CD4-positive, alpha-beta T cell (primary cell): ENCODE results near the gene DTNBP1. TPM values are rescaled to one million over a fixed set of nuclear protein-coding genes. Genes with fewer than 3 reads are reported as not detected.

Experiments
- ATAC-seq: fragments of 200-7000 bp; cut with Tn5 transposase; one replicate; pipeline ENCODE4 v1.10.0; 2022; ENCODE audit warnings: mild to moderate bottlenecking; ENCODE audit not compliant: poor library complexity
- CTCF ChIA-PET: fragments of 350-600 bp; sonication (Branson Sonifier 250); formaldehyde crosslinking; loops from one replicate; lab custom pipeline; 2021; ENCODE audit warnings: antibody characterized with exemption, inconsistent platforms; lab: Charles Lee
- POLR2A ChIA-PET: fragments of 350-600 bp; sonication (Branson Sonifier 250); formaldehyde crosslinking; loops from one replicate; lab custom pipeline; 2021; ENCODE audit warnings: antibody characterized with exemption, inconsistent platforms; lab: Charles Lee
- DNase-seq, 14 experiments: peaks; one replicate each; pipeline ENCODE4 v3.0.0-alpha.2; 2013 to 2020; ENCODE audit warnings: mixed read lengths in 2 of 14
- H3K27ac ChIP-seq, 2 donors: one replicate each; pipeline versions ENCODE4 v1.5.1 to v1.7.0; 2013; ENCODE audit warnings: low read length in 2 of 2, low read depth in 1 of 2, mild to moderate bottlenecking in 1 of 2
- H3K27me3 ChIP-seq, 2 experiments: 1 replicate in 1 of 2; 2 replicates in 1 of 2; pipeline versions ENCODE4 v1.6.1 to v1.7.0; 2013; ENCODE audit warnings: low read length in 2 of 2, control low read depth in 1 of 2, mild to moderate bottlenecking in 1 of 2, moderate library complexity in 1 of 2; ENCODE audit not compliant: insufficient read depth in 2 of 2, control insufficient read depth in 1 of 2
- H3K36me3 ChIP-seq: one replicate; pipeline ENCODE4 v1.6.1; 2013; ENCODE audit warnings: low read length, control low read depth; ENCODE audit not compliant: insufficient read depth
- H3K4me1 ChIP-seq: one replicate; pipeline ENCODE4 v1.6.1; 2013; ENCODE audit warnings: low read length, control low read depth; ENCODE audit not compliant: insufficient read depth
- H3K4me3 ChIP-seq: one replicate; pipeline ENCODE4 v1.5.1; 2013; ENCODE audit warnings: mild to moderate bottlenecking, low read length, moderate library complexity
- H3K9me3 ChIP-seq, 2 experiments: 1 replicate in 1 of 2; 2 replicates in 1 of 2; pipeline versions ENCODE4 v1.6.1 to v1.7.0; 2013; ENCODE audit warnings: low read length in 2 of 2, mild to moderate bottlenecking in 2 of 2, control low read depth in 1 of 2, moderate library complexity in 1 of 2; ENCODE audit not compliant: control insufficient read depth in 1 of 2, insufficient read depth in 1 of 2
- H3K27ac Mint-ChIP-seq: one replicate; pipeline ENCODE4 v1.8.0; 2020; ENCODE audit warnings: mixed read lengths
- H3K27me3 Mint-ChIP-seq: one replicate; pipeline ENCODE4 v1.8.0; 2021; ENCODE audit warnings: mixed read lengths
- H3K36me3 Mint-ChIP-seq: one replicate; pipeline ENCODE4 v1.8.0; 2021; ENCODE audit warnings: low read depth, mixed read lengths
- H3K4me1 Mint-ChIP-seq: one replicate; pipeline ENCODE4 v1.8.0; 2021; ENCODE audit warnings: low read depth, mixed read lengths
- H3K4me3 Mint-ChIP-seq: one replicate; pipeline ENCODE4 v1.8.0; 2020; ENCODE audit warnings: mild to moderate bottlenecking, mixed read lengths
- H3K9me3 Mint-ChIP-seq: one replicate; pipeline ENCODE4 v1.8.0; 2020; ENCODE audit warnings: mixed read lengths
- CTCF ChIP-seq: fragments of 200-600 bp; IDR thresholded peaks from one replicate; pipeline ENCODE4 v1.8.0; 2022; ENCODE audit warnings: antibody characterized with exemption, mild to moderate bottlenecking
- intact Hi-C, 2 experiments: fragments of 100-400 bp; cut with DNase I in 1 of 2; cut with micrococcal nuclease in 1 of 2; formaldehyde crosslinking; loops; one replicate each; pipeline versions ENCODE4 v1.15.1 to v1.9.0; 2023 to 2025; cut with DNase I, micrococcal nuclease
- total RNA-seq, 174 experiments: library from RNA in 2 of 174; stranded (reverse) in 2 of 174; gene quantifications; one replicate each; pipeline ENCODE4 v1.2.3 and lab custom pipeline; 2021 to 2026

The DTNBP1 gene
- total RNA-seq, 2 experiments from 2014 or later: 14.5 to 14.7 TPM

DNA sequence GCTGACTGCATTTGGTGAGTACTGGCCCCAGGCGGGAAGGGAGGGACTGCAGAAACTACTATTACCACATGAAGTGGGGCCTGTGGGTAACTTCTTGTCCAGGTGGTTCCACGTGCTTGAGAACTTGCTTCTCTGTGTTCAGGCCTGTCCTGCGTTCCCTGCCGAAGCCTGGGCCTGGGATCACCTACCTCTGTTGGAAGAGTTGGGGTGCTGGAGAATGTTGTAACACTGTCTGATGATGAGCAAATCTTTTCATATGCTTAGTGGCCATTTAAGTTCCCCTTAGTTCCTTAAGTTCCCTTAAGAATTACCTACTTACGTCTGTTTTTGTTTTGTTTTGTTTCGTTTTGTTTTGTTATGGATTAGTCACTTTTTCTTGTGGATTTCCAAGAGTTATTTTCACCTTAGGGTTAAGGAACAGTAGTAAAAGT, 154.4 kb downstream of the DTNBP1 start:
- intact Hi-C loops: no loop called here

DNA sequence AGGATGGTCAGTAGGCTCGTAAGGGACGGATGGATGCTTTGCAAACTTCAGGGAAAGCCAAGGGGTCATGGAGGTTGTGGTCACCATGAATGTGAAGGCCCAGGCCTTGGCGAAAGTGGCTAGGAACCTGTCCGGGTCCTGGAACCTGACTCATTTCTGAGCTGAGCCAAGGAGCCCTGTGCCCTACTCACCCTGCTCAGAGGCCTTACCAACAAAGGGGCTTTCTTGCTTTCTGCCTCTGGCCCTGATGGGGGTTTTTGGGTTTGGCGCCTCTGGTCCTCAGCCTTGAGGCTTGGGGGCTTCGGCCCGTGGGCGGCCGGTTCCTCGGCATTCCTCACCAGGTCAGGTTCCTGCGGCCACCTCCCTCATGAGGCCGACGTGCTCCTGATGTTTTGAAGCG, 155.1 kb downstream of the DTNBP1 start:
- POLR2A ChIA-PET: no interaction called here
- CTCF ChIA-PET: no interaction called here
- no peak for TF ChIP-seq CTCF
- no peaks in the 10 kb centered on the region for H3K9me3 ChIP-seq
- peaks cover 88% of the 10 kb centered on the region for H3K36me3 Mint-ChIP-seq
- no peaks in the 10 kb centered on the region for H3K4me1 ChIP-seq
- intact Hi-C loops: no loop called here
- H3K36me3 ChIP-seq: peaks cover 94% of the 10 kb centered on the region
- no peak overlapping the region for H3K27ac ChIP-seq
- H3K4me3 ChIP-seq: no peak overlapping the region
- H3K27me3 ChIP-seq: no peaks in the 10 kb centered on the region
- no peak for DNase-seq
- H3K4me3 Mint-ChIP-seq: no peak overlapping the region
- no peak for ATAC-seq
- no peak overlapping the region for H3K27ac Mint-ChIP-seq
- no peaks in the 10 kb centered on the region for H3K27me3 Mint-ChIP-seq
- H3K9me3 Mint-ChIP-seq: no peaks in the 10 kb centered on the region
- no peaks in the 10 kb centered on the region for H3K4me1 Mint-ChIP-seq

More for the DNA sequence above, 154.4 kb downstream of the DTNBP1 start:
- Mint-ChIP-seq H3K4me3 (no peak overlapping the region), H3K27ac (no peak overlapping the region), H3K27me3 (no peaks in the 10 kb centered on the region), H3K36me3 (peaks cover 86% of the 10 kb centered on the region), H3K4me1 (no peaks in the 10 kb centered on the region), H3K9me3 (no peaks in the 10 kb centered on the region)
- ATAC-seq (no peak), DNase-seq (peak in 1 of 14 experiments; percentile 28)
- POLR2A ChIA-PET: no interaction called here
- TF ChIP-seq CTCF: no peak
- Histone ChIP-seq H3K4me3 (no peak overlapping the region), H3K9me3 (no peaks in the 10 kb centered on the region), H3K27me3 (no peaks in the 10 kb centered on the region), H3K36me3 (peaks cover 94% of the 10 kb centered on the region), H3K27ac (no peak overlapping the region), H3K4me1 (no peaks in the 10 kb centered on the region)
- CTCF ChIA-PET: no interaction called here

- H3K27me3 ChIP-seq: no peaks in the 10 kb centered on the region
- no peak overlapping the region for H3K4me3 Mint-ChIP-seq
- H3K27me3 Mint-ChIP-seq: no peaks in the 10 kb centered on the region
- no peak for TF ChIP-seq CTCF
- CTCF ChIA-PET: no interaction called here
- H3K4me3 ChIP-seq: no peak overlapping the region
- intact Hi-C loops: no loop called here
- ATAC-seq: no peak
- POLR2A ChIA-PET: no interaction called here
- peaks cover 94% of the 10 kb centered on the region for H3K36me3 ChIP-seq
- no peaks in the 10 kb centered on the region for H3K4me1 ChIP-seq
- no peaks in the 10 kb centered on the region for H3K4me1 Mint-ChIP-seq
- no peak overlapping the region for H3K27ac Mint-ChIP-seq
- H3K27ac ChIP-seq: no peak overlapping the region
- no peaks in the 10 kb centered on the region for H3K9me3 ChIP-seq
- DNase-seq: no peak
- H3K36me3 Mint-ChIP-seq: peaks cover 87% of the 10 kb centered on the region
- no peaks in the 10 kb centered on the region for H3K9me3 Mint-ChIP-seq
Measured at GRCh38 chr6:15507221-15507620, 155.6 kb downstream of the DTNBP1 start.
